T-helper 9 cell (primary cell): ENCODE measurements around the gene SLC19A1.
"Not testable (repeated sequence)": the region's sequence is repeated elsewhere in the genome, so short reads cannot be mapped to it uniquely, and the experiment has no call there.

ENCODE experiments used
- DNase-seq: peaks from one replicate; pipeline ENCODE4 v3.0.0-alpha.2; 2020

The SLC19A1 gene

GRCh38 chr21:45576838-45577737, 34.8 kb upstream of the SLC19A1 start:
- DNase-seq = no peak

- DNase-seq = no peak
These were observed 34.0 kb upstream of the SLC19A1 start for GRCh38 chr21:45575993-45576837.

GRCh38 chr21:45575304-45575992, 33.2 kb upstream of the SLC19A1 start:
- DNase-seq = no peak

GRCh38 chr21:45574691-45575090, 32.5 kb upstream of the SLC19A1 start:
- DNase-seq = no peak

- no peak for DNase-seq
These were observed 31.9 kb upstream of the SLC19A1 start for GRCh38 chr21:45574081-45574501.

- no peak for DNase-seq
These were observed 31.3 kb upstream of the SLC19A1 start for GRCh38 chr21:45573452-45574035.

- no peak for DNase-seq
These were observed 30.7 kb upstream of the SLC19A1 start for GRCh38 chr21:45572783-45573451.

GRCh38 chr21:45572231-45572630, 30.0 kb upstream of the SLC19A1 start:
- DNase-seq = no peak

- DNase-seq = no peak
These were observed 29.4 kb upstream of the SLC19A1 start for GRCh38 chr21:45571641-45572040.

- no peak for DNase-seq
These were observed 28.8 kb upstream of the SLC19A1 start for GRCh38 chr21:45570826-45571601.

- no peak for DNase-seq
These were observed 27.8 kb upstream of the SLC19A1 start for GRCh38 chr21:45570071-45570470.

GRCh38 chr21:45568383-45568782, 26.1 kb upstream of the SLC19A1 start:
- DNase-seq = no peak

GRCh38 chr21:45564137-45564536, 21.9 kb upstream of the SLC19A1 start:
- not testable (repeated sequence) for DNase-seq

- no peak for DNase-seq
These were observed 20.7 kb upstream of the SLC19A1 start for GRCh38 chr21:45562965-45563364.

- DNase-seq = no peak
These were observed 20.2 kb upstream of the SLC19A1 start for GRCh38 chr21:45562402-45562801.

GRCh38 chr21:45561241-45561640, 19.0 kb upstream of the SLC19A1 start:
- not testable (repeated sequence) for DNase-seq

- no peak for DNase-seq
These were observed 18.1 kb upstream of the SLC19A1 start for GRCh38 chr21:45560106-45561021.

- DNase-seq = no peak
These were observed 17.2 kb upstream of the SLC19A1 start for GRCh38 chr21:45559216-45560105.
